ENCODE results near the gene TKFC.
A peak's percentile ranks its signal among the peaks of the same experiment; 100 is the strongest.

The TKFC gene

DNA sequence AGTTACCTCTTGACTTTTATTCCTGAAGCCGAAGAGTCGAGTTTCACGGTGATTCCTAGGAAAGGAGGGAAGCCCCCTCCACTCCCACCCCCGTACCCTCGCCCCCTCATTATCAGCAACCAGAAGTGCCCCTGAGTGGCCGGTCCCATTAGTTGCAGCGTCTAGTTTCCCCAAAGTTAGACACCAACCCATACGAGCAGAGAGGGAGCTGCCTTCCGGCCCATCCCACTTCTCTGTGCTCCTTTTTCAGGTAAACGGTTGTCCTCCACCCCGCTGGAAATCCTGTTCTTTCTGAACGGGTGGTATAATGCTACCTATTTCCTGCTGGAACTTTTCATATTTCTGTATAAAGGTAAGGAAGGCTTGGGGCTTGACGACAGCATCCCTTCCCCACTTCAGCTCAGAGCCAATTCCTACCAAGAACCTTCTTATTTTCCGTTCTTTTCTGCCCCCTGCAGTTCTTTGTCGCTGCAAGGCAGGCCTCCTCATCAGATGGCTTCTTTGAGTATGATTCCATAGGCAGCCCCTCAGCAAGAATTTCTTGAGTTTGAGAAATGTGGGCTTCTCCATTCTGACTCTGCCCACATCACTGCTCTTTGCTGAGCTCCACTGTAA lies 60.1 kb downstream of the TKFC start:
- H3K27ac ChIP-seq (ENCODE audit: low read length, poor library complexity, severe bottlenecking): no peak overlapping the region
- WGBS: 8% methylated on average over 14 of the region's 15 CpGs

More for the DNA sequence above, 60.1 kb downstream of the TKFC start:
- peak; percentile 50 for DNase-seq
- Histone ChIP-seq H2BK5ac (ENCODE audit: low read depth, low read length, poor library complexity, severe bottlenecking) (no peak overlapping the region), H4K91ac (ENCODE audit: low read length) (no peak overlapping the region), H3K4me3 (ENCODE audit: insufficient read depth in 1 of 2, low read depth in 1 of 2, low read length in 2 of 2) (peak overlapping the region; percentile 80 to 95), H3K36me3 (ENCODE audit: control insufficient read depth in 1 of 2, insufficient read depth in 2 of 2, low read depth in 1 of 2, low read length in 2 of 2) (peaks cover 14 to 28% of the 10 kb centered on the region in 2 experiments), H3K4me1 (ENCODE audit: control insufficient read depth, insufficient read depth, low read depth, low read length) (peaks cover 2% of the 10 kb centered on the region), H3K4me2 (ENCODE audit: low read length, poor library complexity, severe bottlenecking) (peak overlapping the region; percentile 75), H3K27me3 (ENCODE audit: control insufficient read depth in 1 of 2, insufficient read depth in 1 of 2, low read length in 2 of 2) (no peaks in the 10 kb centered on the region), H2BK15ac (ENCODE audit: low read depth, poor library complexity, severe bottlenecking) (peak overlapping the region; percentile 84), H3K23ac (ENCODE audit: low read length in 2 of 2) (no peak overlapping the region), H3K18ac (ENCODE audit: low read depth in 1 of 2, low read length in 2 of 2) (peak overlapping the region in 1 of 2 experiments; percentile 29), H4K8ac (ENCODE audit: low read length) (peak overlapping the region; percentile 89), H2BK120ac (ENCODE audit: low read depth, low read length) (no peak overlapping the region), H2AFZ (ENCODE audit: low read depth, low read length) (peak overlapping the region; percentile 90), H3K14ac (ENCODE audit: low read length in 2 of 2) (no peak overlapping the region), H2AK5ac (ENCODE audit: low read length, severe bottlenecking) (no peak overlapping the region), H3K4ac (ENCODE audit: low read depth in 1 of 2, low read length in 2 of 2) (no peak overlapping the region), H2BK12ac (ENCODE audit: low read length in 2 of 2) (no peak overlapping the region), H3K9me3 (ENCODE audit: control insufficient read depth, low read length) (no peaks in the 10 kb centered on the region), H3K9ac (ENCODE audit: low read length) (peak overlapping the region; percentile 95), H3K79me1 (replicated peaks; ENCODE audit: low read length, poor library complexity, severe bottlenecking) (peaks cover 14% of the 10 kb centered on the region)

Measured in mesenchymal stem cell (in vitro differentiated cells and primary cell).